Fibroblast of villous mesenchyme (primary cell): ENCODE data around the gene DCANP1. TPM values are rescaled to one million over a fixed set of nuclear protein-coding genes. Genes with fewer than 3 reads are reported as not detected.
A peak's percentile ranks its signal among the peaks of the same experiment; 100 is the strongest.

Experiments
- DNase-seq: peaks from one replicate; pipeline ENCODE4 v3.0.0-alpha.2; 2010; ENCODE audit warnings: low read depth
- H3K4me3 ChIP-seq: 2 replicates; pipeline ENCODE4 v1.5.1; 2011; ENCODE audit warnings: low read depth, mild to moderate bottlenecking, low read length
- CTCF ChIP-seq: IDR thresholded peaks from 2 replicates; pipeline ENCODE4 v1.5.1; 2012; ENCODE audit warnings: low read depth, mild to moderate bottlenecking, low read length; ENCODE audit not compliant: insufficient read depth
- total RNA-seq: library from RNA; depleted of rRNA; stranded (reverse); fragments of >200 nt; gene quantifications from 2 replicates; pipeline ENCODE4 v1.2.3, GENCODE V29; 2012

The DCANP1 gene
- total RNA-seq, 1 donor = not detected

GRCh38 chr5:135491038-135491551, 43.9 kb upstream of the DCANP1 start:
- TF ChIP-seq CTCF = no peak
- no peak overlapping the region for H3K4me3 ChIP-seq
- no peak for DNase-seq

GRCh38 chr5:135490245-135491037, 43.3 kb upstream of the DCANP1 start:
- no peak for DNase-seq

GRCh38 chr5:135489466-135490244, 42.5 kb upstream of the DCANP1 start:
- no peak for TF ChIP-seq CTCF
- no peak overlapping the region for H3K4me3 ChIP-seq
- DNase-seq = no peak

More at GRCh38 chr5:135490245-135491037, 43.3 kb upstream of the DCANP1 start:
- no peak overlapping the region for H3K4me3 ChIP-seq
- TF ChIP-seq CTCF = no peak

GRCh38 chr5:135488727-135489465, 41.7 kb upstream of the DCANP1 start:
- no peak for TF ChIP-seq CTCF

GRCh38 chr5:135487839-135488514, 40.8 kb upstream of the DCANP1 start:
- no peak for TF ChIP-seq CTCF
- H3K4me3 ChIP-seq = no peak overlapping the region
- DNase-seq = no peak

More at GRCh38 chr5:135488727-135489465, 41.7 kb upstream of the DCANP1 start:
- peak; percentile 16 for DNase-seq
- peak overlapping the region; percentile 42 for H3K4me3 ChIP-seq

- no peak for TF ChIP-seq CTCF
- no peak overlapping the region for H3K4me3 ChIP-seq
- no peak for DNase-seq
These were observed 39.9 kb upstream of the DCANP1 start for GRCh38 chr5:135487037-135487395.
